GM10266 (cell line): Measurements from ENCODE around the gene L1CAM.
A peak's percentile ranks its signal among the peaks of the same experiment; 100 is the strongest.

Source experiments
- DNase-seq: peaks from one replicate; pipeline ENCODE4 v3.0.0; 2012; ENCODE audit errors: extremely low spot score
- TF ChIP-seq, protein P1 (sequence below): IDR thresholded peaks from 2 replicates; pipeline ENCODE4 v1.5.1; 2012; ENCODE audit warnings: mild to moderate bottlenecking, low read depth; ENCODE audit not compliant: control insufficient read depth, insufficient read depth; ENCODE audit errors: missing control alignments

L1CAM gene

DNA sequence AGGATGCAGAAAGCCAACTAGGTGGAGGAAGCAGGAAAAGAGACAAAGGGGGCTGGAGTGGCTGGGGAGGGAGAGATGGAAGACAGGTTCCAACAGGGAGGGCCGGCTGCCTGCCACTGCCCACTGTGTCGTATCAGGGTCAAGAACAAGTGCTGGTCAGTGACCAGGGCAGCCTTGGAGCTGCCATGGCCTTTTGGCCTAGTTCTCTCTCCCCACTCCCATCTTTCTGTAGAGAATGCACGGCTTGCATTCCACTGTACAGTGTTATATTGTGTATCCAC lies 11.9 kb downstream of the L1CAM start:
- DNase-seq = no peak
- TF ChIP-seq, protein P1, sequence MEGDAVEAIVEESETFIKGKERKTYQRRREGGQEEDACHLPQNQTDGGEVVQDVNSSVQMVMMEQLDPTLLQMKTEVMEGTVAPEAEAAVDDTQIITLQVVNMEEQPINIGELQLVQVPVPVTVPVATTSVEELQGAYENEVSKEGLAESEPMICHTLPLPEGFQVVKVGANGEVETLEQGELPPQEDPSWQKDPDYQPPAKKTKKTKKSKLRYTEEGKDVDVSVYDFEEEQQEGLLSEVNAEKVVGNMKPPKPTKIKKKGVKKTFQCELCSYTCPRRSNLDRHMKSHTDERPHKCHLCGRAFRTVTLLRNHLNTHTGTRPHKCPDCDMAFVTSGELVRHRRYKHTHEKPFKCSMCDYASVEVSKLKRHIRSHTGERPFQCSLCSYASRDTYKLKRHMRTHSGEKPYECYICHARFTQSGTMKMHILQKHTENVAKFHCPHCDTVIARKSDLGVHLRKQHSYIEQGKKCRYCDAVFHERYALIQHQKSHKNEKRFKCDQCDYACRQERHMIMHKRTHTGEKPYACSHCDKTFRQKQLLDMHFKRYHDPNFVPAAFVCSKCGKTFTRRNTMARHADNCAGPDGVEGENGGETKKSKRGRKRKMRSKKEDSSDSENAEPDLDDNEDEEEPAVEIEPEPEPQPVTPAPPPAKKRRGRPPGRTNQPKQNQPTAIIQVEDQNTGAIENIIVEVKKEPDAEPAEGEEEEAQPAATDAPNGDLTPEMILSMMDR = no peak

DNA sequence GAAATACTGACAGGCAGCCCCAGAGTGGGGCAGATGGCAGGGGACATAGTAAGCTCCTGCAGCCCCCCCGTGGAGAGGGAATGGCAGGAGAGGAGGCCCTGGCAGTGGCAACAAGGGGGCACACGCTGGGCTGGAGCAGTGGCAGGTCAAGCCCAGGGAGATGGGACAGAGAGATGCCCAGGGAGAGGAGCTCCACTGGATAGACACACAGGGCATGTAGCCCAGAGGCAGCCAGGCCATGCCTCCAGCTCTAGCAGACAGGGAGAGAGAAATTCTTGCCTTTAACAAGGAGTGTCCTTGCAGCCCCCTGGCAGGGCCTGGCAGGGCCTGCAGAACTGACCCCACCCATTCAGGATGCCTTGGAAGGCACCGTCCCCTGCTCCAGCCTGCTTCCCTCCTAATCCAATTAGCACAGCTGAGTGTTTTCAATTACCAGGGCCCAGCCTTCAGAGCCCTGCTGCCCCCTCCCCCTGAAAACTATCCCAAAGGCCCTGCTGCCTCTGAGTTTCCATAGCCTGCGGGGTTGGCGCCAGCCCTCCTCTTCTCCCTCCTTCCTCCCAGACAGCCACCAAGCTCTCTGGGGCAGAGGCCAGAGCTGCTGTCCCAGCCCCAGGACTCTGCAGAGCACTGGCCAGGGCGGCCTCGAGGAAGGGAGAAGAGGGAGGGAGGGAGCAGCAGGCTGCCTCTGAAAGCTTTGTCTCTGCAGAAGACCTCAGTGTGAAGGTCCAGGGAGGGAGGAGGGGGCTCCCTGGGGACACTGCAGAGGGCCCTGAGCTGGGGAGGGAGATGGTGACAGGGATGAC lies 12.5 kb downstream of the L1CAM start:
- no peak for DNase-seq
- TF ChIP-seq, protein P1 = no peak

DNA sequence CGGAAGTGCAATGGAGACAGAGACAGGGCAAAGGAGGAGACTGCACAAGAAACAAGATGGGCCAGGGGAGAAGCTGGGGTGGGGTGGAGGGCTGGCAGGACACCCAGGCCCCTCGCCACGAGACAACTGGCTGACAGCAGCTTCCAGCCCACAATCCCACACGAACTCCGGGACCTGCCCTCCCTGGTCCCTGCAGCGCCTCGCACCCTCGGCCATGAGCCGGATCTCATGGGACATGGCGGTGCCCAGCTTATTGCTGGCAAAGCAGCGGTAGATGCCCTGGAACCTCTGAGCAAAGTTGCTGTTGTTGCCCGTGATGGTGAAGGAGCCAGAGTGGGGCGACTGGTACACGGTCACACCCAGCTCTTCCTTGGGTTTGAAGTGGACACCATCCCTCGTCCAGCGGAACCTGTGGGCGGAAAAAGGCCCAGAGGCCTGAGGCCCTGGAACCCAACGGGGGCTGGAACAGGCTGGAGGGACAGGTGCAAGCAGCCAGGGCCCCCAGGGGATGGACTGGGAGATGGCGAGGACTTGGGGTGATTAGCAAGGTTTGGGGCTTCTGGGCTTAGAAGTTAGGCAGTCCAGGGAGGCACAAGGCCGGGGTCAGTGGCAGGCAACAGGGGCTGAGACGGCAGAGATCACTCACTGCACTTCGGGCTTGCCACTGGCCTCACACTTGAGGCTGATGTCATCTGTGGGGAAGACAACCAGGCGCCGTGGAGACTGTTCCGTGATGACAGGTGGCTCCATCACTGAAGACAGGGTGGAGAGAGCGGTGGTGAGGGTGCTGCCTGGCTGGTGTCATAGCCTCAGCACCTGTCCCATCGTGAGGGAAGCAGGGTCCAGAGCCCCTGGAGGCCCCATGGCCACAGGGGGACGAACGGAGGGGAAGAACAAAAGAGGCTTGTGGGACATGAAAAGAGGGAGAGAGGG lies 13.8 kb downstream of the L1CAM start:
- no peak for DNase-seq
- TF ChIP-seq, protein P1 = no peak

DNA sequence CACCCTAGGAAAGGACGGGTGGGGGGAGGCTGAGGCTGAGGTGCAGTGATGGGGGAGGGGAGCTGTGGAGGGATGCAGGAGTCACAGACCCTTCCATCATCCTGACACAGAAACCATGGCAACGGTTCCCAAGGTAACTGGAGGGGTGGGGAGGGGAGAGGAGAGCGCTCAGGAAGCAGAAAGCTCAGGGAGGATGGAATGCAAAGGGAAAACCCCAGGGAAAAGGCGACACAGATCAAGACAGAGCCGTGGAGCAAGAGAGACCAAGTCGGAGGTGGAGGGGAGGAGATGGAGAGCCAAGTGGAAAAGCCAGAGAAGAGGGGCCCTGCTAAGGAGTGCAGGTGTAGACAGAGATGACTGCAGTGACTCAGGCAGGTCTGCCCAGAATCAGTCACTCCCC lies 14.5 kb downstream of the L1CAM start:
- TF ChIP-seq, protein P1 = no peak
- no peak for DNase-seq

DNA sequence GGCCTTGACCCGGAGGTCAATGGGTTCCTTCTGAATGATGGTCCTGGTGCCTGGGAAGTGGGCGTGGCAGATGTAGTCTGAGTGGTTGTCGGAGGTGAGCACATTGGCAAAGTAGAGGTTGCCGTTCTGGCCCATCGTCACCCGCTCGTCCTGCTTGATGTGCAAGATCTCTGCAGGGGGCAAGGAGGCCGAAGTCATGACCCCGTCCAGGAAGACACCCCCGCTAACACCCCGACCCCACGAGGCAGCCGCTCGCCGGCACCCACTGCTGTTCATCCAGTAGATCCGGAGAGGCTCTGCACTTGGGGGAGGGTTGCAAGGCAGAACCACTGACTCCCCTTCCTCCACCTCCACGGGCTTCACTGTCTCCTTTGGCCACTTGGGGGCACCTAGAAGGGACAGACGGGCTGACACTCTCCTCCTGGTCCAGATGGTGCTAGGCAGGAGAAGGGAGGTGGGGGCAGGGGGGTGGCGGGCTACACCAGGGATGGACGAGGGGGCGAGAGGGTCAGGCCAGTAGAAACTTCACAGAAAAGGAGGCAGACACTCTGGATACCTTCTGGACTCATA lies 15.1 kb downstream of the L1CAM start:
- TF ChIP-seq, protein P1 = peak; percentile 3
- DNase-seq = no peak

DNA sequence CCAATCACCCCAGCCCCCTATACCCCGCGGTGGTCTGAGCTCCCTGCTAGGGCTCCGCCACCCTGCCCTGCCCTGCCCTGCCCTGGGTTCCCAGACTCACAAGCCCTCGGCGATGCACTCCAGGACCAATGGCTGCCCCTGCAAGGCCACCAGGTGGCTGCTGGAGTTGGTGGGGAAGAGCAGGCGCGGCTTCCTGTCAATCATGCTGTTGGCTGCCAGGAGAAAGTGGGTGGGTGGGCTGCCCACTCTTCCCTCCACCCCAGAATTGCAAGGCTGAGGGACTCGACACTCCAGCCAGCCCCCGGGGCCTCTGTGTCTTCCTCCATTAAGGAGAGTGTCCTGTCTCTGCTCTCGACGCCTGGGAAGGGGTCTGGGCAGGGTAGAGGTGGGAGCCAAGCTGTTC lies 15.7 kb downstream of the L1CAM start:
- DNase-seq = no peak
- TF ChIP-seq, protein P1 = no peak
